GM10847 (cell line): ENCODE data around the gene SMIM14.

Experiments used
- POLR2A ChIP-seq: IDR thresholded peaks from 2 replicates; pipeline ENCODE4 v1.6.1; 2011; ENCODE audit not compliant: insufficient read length; ENCODE audit errors: extremely low read depth

The SMIM14 gene

GRCh38 chr4:39614487-39615162 is 24.0 kb downstream of the SMIM14 start:
- TF ChIP-seq POLR2A: no peak

- no peak for TF ChIP-seq POLR2A
These were observed 25.5 kb downstream of the SMIM14 start for GRCh38 chr4:39613093-39613656.

- TF ChIP-seq POLR2A: no peak
These were observed 29.2 kb downstream of the SMIM14 start for GRCh38 chr4:39609454-39609931.

- TF ChIP-seq POLR2A: no peak
These were observed 30.2 kb downstream of the SMIM14 start for GRCh38 chr4:39608451-39608850.

- TF ChIP-seq POLR2A: no peak
These were observed 31.9 kb downstream of the SMIM14 start for GRCh38 chr4:39606747-39607146.

GRCh38 chr4:39597695-39598381 is 40.8 kb downstream of the SMIM14 start:
- no peak for TF ChIP-seq POLR2A

GRCh38 chr4:39596971-39597370 is 41.7 kb downstream of the SMIM14 start:
- TF ChIP-seq POLR2A: no peak

- TF ChIP-seq POLR2A: no peak
These were observed 47.4 kb downstream of the SMIM14 start for GRCh38 chr4:39591290-39591689.

- TF ChIP-seq POLR2A: no peak
These were observed 50.8 kb downstream of the SMIM14 start for GRCh38 chr4:39587881-39588280.

- TF ChIP-seq POLR2A: no peak
These were observed 63.7 kb downstream of the SMIM14 start for GRCh38 chr4:39574946-39575345.

- TF ChIP-seq POLR2A: no peak
These were observed 67.2 kb downstream of the SMIM14 start for GRCh38 chr4:39571504-39571903.

- no peak for TF ChIP-seq POLR2A
These were observed 67.6 kb downstream of the SMIM14 start for GRCh38 chr4:39571054-39571453.

- no peak for TF ChIP-seq POLR2A
These were observed 69.5 kb downstream of the SMIM14 start for GRCh38 chr4:39569209-39569608.

- no peak for TF ChIP-seq POLR2A
These were observed 69.9 kb downstream of the SMIM14 start for GRCh38 chr4:39568805-39569204.

- no peak for TF ChIP-seq POLR2A
These were observed 72.6 kb downstream of the SMIM14 start for GRCh38 chr4:39565878-39566600.
